HL-60 (cell line): ENCODE data around the gene SLC2A2.

Experiments
- GABPA ChIP-seq: IDR thresholded peaks from 2 replicates; pipeline ENCODE4 v1.6.1; 2012; ENCODE audit warnings: low read depth
- POLR2AphosphoS5 ChIP-seq: IDR thresholded peaks from 2 replicates; pipeline ENCODE4 v1.6.1; 2012; ENCODE audit warnings: low read depth
- SPI1 ChIP-seq: IDR thresholded peaks from 2 replicates; pipeline ENCODE4 v1.6.1; 2012; ENCODE audit warnings: low read depth, mild to moderate bottlenecking, borderline replicate concordance
- TF ChIP-seq, protein P1 (sequence below): IDR thresholded peaks from one replicate; pipeline ENCODE4 v1.5.1; 2011; ENCODE audit warnings: low read length, control low read depth, inconsistent platforms; ENCODE audit not compliant: insufficient read depth
- TF ChIP-seq, protein P2 (sequence below): IDR thresholded peaks from 2 replicates; pipeline ENCODE4 v1.6.1; 2012; ENCODE audit warnings: low read depth; ENCODE audit not compliant: insufficient replicate concordance

DNA sequence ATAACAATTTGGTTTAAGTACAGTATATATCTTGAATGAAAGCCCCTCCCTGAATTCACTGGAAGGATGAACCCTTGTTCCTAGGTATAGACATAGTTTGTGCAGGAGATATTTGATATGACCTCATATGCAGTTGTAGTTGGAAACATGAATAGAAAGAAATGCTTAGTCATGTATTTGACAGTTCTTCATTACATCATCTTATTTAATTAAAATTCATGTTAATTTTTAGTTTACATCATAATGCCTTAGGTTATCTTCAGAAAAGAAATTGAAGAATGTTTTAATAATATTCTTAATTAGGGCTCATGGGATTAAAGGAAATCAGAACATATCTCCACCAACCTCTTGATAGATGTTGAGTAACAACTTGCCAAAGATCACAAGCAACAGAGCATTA lies 19.2 kb downstream of the SLC2A2 start:
- TF ChIP-seq, protein P1, sequence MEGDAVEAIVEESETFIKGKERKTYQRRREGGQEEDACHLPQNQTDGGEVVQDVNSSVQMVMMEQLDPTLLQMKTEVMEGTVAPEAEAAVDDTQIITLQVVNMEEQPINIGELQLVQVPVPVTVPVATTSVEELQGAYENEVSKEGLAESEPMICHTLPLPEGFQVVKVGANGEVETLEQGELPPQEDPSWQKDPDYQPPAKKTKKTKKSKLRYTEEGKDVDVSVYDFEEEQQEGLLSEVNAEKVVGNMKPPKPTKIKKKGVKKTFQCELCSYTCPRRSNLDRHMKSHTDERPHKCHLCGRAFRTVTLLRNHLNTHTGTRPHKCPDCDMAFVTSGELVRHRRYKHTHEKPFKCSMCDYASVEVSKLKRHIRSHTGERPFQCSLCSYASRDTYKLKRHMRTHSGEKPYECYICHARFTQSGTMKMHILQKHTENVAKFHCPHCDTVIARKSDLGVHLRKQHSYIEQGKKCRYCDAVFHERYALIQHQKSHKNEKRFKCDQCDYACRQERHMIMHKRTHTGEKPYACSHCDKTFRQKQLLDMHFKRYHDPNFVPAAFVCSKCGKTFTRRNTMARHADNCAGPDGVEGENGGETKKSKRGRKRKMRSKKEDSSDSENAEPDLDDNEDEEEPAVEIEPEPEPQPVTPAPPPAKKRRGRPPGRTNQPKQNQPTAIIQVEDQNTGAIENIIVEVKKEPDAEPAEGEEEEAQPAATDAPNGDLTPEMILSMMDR, result no peak
- TF ChIP-seq POLR2AphosphoS5 (no peak), GABPA (no peak), SPI1 (no peak)
- TF ChIP-seq, protein P2, sequence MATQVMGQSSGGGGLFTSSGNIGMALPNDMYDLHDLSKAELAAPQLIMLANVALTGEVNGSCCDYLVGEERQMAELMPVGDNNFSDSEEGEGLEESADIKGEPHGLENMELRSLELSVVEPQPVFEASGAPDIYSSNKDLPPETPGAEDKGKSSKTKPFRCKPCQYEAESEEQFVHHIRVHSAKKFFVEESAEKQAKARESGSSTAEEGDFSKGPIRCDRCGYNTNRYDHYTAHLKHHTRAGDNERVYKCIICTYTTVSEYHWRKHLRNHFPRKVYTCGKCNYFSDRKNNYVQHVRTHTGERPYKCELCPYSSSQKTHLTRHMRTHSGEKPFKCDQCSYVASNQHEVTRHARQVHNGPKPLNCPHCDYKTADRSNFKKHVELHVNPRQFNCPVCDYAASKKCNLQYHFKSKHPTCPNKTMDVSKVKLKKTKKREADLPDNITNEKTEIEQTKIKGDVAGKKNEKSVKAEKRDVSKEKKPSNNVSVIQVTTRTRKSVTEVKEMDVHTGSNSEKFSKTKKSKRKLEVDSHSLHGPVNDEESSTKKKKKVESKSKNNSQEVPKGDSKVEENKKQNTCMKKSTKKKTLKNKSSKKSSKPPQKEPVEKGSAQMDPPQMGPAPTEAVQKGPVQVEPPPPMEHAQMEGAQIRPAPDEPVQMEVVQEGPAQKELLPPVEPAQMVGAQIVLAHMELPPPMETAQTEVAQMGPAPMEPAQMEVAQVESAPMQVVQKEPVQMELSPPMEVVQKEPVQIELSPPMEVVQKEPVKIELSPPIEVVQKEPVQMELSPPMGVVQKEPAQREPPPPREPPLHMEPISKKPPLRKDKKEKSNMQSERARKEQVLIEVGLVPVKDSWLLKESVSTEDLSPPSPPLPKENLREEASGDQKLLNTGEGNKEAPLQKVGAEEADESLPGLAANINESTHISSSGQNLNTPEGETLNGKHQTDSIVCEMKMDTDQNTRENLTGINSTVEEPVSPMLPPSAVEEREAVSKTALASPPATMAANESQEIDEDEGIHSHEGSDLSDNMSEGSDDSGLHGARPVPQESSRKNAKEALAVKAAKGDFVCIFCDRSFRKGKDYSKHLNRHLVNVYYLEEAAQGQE, result no peak
